C4-2B (cell line): ENCODE data around the gene DPM3.

ENCODE experiments used
- CTCF ChIP-seq: fragments of 450-650 bp; conservative IDR thresholded peaks from 2 replicates; pipeline ENCODE4 v1.5.1; 2017; ENCODE audit warnings: mild to moderate bottlenecking
- ZFX ChIP-seq: fragments of 450-650 bp; IDR thresholded peaks from 2 replicates; pipeline ENCODE4 v1.6.1; 2017

- TF ChIP-seq CTCF (no peak), ZFX (no peak)
These were observed 33.5 kb downstream of the DPM3 start for GRCh38 chr1:155106862-155107261.
